Hepatocyte (in vitro differentiated cells): Measurements from ENCODE around the gene TXN. TPM values are rescaled to one million over a fixed set of nuclear protein-coding genes. Genes with fewer than 3 reads are reported as not detected.
"Not testable (repeated sequence)": the region's sequence is repeated elsewhere in the genome, so short reads cannot be mapped to it uniquely, and the experiment has no call there.

ENCODE experiments used
- DNase-seq: peaks from one replicate; pipeline ENCODE4 v3.0.0-alpha.2; 2016; ENCODE audit warnings: low spot score
- H2AFZ ChIP-seq: fragments of 200-600 bp; sonication (generic); 2 replicates; pipeline ENCODE4 v1.6.0; 2016; ENCODE audit warnings: antibody characterized with exemption, mild to moderate bottlenecking
- H3K27ac ChIP-seq: fragments of 200-600 bp; sonication (generic); 2 replicates; pipeline ENCODE4 v1.5.1; 2016; ENCODE audit warnings: mild to moderate bottlenecking
- H3K27me3 ChIP-seq: fragments of 200-600 bp; sonication (generic); 2 replicates; pipeline ENCODE4 v1.6.1; 2016
- H3K36me3 ChIP-seq: fragments of 200-600 bp; sonication (generic); replicated peaks from 2 replicates; pipeline ENCODE4 v1.5.1; 2016; ENCODE audit warnings: low read depth; ENCODE audit not compliant: insufficient read depth
- H3K4me1 ChIP-seq: fragments of 200-600 bp; sonication (generic); 2 replicates; pipeline ENCODE4 v1.5.1; 2016; ENCODE audit warnings: mild to moderate bottlenecking, moderate library complexity; ENCODE audit not compliant: insufficient read depth
- H3K4me2 ChIP-seq: fragments of 200-600 bp; sonication (generic); 2 replicates; pipeline ENCODE4 v1.6.0; 2016
- H3K4me3 ChIP-seq: fragments of 200-600 bp; sonication (generic); 2 replicates; pipeline ENCODE4 v1.5.1; 2016; ENCODE audit warnings: mild to moderate bottlenecking
- H3K79me2 ChIP-seq: fragments of 200-600 bp; sonication (generic); 2 replicates; pipeline ENCODE4 v1.6.0; 2017; ENCODE audit warnings: mild to moderate bottlenecking
- H3K9me2 ChIP-seq: fragments of 200-600 bp; sonication (generic); replicated peaks from 2 replicates; pipeline ENCODE4 v1.6.0; 2017; ENCODE audit warnings: mild to moderate bottlenecking; ENCODE audit not compliant: insufficient read depth
- H3K9me3 ChIP-seq: fragments of 200-600 bp; sonication (generic); 2 replicates; pipeline ENCODE4 v1.5.1; 2016; ENCODE audit warnings: low read depth, mild to moderate bottlenecking
- H4K20me1 ChIP-seq: fragments of 200-600 bp; sonication (generic); 2 replicates; pipeline ENCODE4 v1.6.0; 2016; ENCODE audit warnings: mild to moderate bottlenecking; ENCODE audit not compliant: insufficient read depth, poor library complexity, severe bottlenecking
- EZH2 ChIP-seq: fragments of 200-600 bp; sonication (generic); IDR thresholded peaks from 2 replicates; pipeline ENCODE4 v1.6.1; 2016; ENCODE audit warnings: antibody characterized with exemption, mild to moderate bottlenecking, borderline replicate concordance
- EZH2phosphoT487 ChIP-seq: fragments of 200-600 bp; sonication (generic); IDR thresholded peaks from one replicate; pipeline ENCODE4 v1.6.1; 2018; ENCODE audit warnings: antibody characterized with exemption, mild to moderate bottlenecking, low read depth, moderate library complexity; ENCODE audit not compliant: unreplicated experiment, severe bottlenecking
- WGBS: methylation state at CpG from one replicate; pipeline ENCODE4 v1.1.6; 2016; ENCODE audit warnings: low lambda C conversion rate; ENCODE audit errors: missing lambda C conversion rate; 5-methylcytosine and 5-hydroxymethylcytosine counted together
- polyA plus RNA-seq: library from polyadenylated mRNA; unstranded; fragments of >200 nt; fragmentation: Nextera tagmentation; extraction: Ambion mirVana; gene quantifications from 2 replicates; pipeline ENCODE4 v1.2.1, GENCODE V29; 2016
- total RNA-seq: library from RNA; depleted of rRNA; stranded (reverse); fragments of >200 nt; gene quantifications from 2 replicates; pipeline ENCODE4 v1.2.3, GENCODE V29; 2014
- TF ChIP-seq, protein P1 (sequence below): fragments of 200-600 bp; sonication (generic); IDR thresholded peaks from 2 replicates; pipeline ENCODE4 v1.5.1; 2016; ENCODE audit warnings: antibody characterized with exemption, mild to moderate bottlenecking; ENCODE audit not compliant: poor library complexity

The TXN gene
- total and polyA plus RNA-seq, 2 experiments from 2014 or later: 195 to 416 TPM

DNA sequence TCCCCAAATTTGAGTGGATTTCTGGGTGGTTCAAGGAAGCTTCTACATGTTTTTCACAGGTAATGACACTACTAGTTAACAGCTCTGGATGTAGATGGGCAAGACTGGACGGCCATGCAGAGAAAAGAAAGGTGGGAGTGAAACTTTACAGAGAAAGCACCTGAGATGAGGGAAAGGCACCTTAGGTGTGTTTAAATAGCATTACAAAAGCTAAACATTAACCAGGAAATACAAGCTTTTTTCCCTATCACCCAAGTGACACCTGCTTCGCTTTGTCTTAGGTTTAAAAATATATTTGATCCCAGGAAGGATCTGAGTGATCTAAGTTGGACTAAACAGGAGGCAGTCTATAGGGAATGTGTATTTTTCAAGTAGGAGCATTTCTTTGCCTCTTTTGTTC is 56.7 kb downstream of the TXN start:
- peak overlapping the region; percentile 50 for H3K27ac ChIP-seq
- no peak for TF ChIP-seq EZH2
- TF ChIP-seq, protein P1, sequence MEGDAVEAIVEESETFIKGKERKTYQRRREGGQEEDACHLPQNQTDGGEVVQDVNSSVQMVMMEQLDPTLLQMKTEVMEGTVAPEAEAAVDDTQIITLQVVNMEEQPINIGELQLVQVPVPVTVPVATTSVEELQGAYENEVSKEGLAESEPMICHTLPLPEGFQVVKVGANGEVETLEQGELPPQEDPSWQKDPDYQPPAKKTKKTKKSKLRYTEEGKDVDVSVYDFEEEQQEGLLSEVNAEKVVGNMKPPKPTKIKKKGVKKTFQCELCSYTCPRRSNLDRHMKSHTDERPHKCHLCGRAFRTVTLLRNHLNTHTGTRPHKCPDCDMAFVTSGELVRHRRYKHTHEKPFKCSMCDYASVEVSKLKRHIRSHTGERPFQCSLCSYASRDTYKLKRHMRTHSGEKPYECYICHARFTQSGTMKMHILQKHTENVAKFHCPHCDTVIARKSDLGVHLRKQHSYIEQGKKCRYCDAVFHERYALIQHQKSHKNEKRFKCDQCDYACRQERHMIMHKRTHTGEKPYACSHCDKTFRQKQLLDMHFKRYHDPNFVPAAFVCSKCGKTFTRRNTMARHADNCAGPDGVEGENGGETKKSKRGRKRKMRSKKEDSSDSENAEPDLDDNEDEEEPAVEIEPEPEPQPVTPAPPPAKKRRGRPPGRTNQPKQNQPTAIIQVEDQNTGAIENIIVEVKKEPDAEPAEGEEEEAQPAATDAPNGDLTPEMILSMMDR: no peak
- no peak for TF ChIP-seq EZH2phosphoT487
- no peaks in the 10 kb centered on the region for H4K20me1 ChIP-seq
- no peaks in the 10 kb centered on the region for H3K27me3 ChIP-seq
- H3K9me3 ChIP-seq: no peaks in the 10 kb centered on the region
- DNase-seq: peak; percentile 30
- H3K36me3 ChIP-seq: no peaks in the 10 kb centered on the region
- H3K4me2 ChIP-seq: peak overlapping the region; percentile 48
- no peaks in the 10 kb centered on the region for H3K9me2 ChIP-seq
- no peak overlapping the region for H2AFZ ChIP-seq
- H3K79me2 ChIP-seq: no peaks in the 10 kb centered on the region
- WGBS: 58% methylated on average over 2 of the region's 2 CpGs
- H3K4me3 ChIP-seq: peak overlapping the region; percentile 3
- H3K4me1 ChIP-seq: peaks cover 8% of the 10 kb centered on the region

DNA sequence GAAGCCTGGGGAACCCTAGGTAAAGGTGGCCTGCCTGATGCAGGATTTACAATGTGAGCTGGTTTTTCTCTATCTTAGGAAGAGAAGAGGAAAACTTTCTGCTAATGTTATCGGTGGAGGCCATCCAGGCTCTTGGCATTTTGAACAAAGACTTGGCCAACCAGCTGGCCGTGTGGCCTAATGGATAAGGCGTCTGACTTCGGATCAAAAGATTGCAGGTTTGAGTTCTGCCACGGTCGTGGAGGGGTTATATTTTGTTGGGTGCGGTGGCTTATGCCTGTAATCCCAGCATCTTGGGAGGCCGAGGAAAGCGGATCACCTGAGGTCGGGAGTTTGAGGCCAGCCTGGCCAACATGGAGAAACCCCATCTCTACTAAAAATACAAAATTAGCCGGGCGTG is 58.0 kb downstream of the TXN start:
- no peaks in the 10 kb centered on the region for H3K79me2 ChIP-seq
- 89% methylated on average over 11 of the region's 12 CpGs for WGBS
- TF ChIP-seq, protein P1: no peak
- TF ChIP-seq EZH2phosphoT487 (no peak), EZH2 (no peak)
- no peak overlapping the region for H3K27ac ChIP-seq
- H3K4me1 ChIP-seq: peaks cover 18% of the 10 kb centered on the region
- H3K36me3 ChIP-seq: no peaks in the 10 kb centered on the region
- H3K9me2 ChIP-seq: no peaks in the 10 kb centered on the region
- H3K4me2 ChIP-seq: no peak overlapping the region
- DNase-seq: no peak
- H3K27me3 ChIP-seq: no peaks in the 10 kb centered on the region
- no peaks in the 10 kb centered on the region for H3K9me3 ChIP-seq
- H3K4me3 ChIP-seq: no peak overlapping the region
- no peaks in the 10 kb centered on the region for H4K20me1 ChIP-seq
- no peak overlapping the region for H2AFZ ChIP-seq

DNA sequence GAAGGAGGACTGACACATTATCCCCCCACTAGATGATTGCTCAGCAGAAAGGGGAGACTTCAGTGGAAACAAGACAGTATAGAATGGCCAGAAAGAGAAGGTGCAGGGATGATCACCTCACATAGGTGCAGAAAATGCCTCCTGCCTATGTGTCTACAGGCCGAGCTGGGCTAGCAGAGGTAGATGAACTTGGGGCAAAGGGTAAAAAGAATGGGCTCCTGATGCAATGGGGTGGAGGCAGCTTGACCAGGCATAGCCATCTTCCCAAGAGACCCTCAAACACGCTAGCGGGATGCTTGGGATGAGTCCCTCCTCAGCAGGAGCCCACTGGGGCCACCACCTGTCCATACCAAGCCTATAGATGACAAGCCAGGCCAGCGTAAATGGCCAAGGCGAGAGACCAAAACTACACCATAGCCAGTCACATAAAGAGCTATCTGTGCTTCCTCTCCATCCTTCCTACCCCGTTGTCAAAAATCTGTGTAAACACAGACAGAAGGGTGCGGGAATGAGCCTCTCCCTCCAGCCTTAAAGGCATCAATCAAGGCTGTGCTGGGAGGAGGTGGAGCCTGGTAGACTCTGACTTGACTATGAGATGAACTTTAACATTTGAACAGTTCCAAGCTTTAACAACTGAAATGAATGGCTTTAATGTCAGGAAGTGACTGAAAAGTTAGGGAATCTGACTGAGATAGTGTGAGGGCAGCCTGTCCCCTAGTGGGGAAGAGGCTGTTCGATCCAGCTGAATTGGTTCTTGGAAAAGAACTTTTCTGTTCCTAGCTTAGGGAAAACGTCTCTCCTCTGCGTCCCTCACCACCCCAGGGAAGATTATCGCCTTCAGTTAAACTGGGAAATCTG is 58.7 kb downstream of the TXN start:
- Histone ChIP-seq H3K79me2 (no peaks in the 10 kb centered on the region), H3K4me3 (no peak overlapping the region), H3K27ac (no peak overlapping the region), H2AFZ (no peak overlapping the region), H3K4me2 (no peak overlapping the region), H3K36me3 (no peaks in the 10 kb centered on the region), H3K9me3 (no peaks in the 10 kb centered on the region), H3K27me3 (no peaks in the 10 kb centered on the region), H4K20me1 (no peaks in the 10 kb centered on the region), H3K9me2 (no peaks in the 10 kb centered on the region), H3K4me1 (peaks cover 18% of the 10 kb centered on the region)
- TF ChIP-seq EZH2phosphoT487: no peak
- no peak for TF ChIP-seq EZH2
- TF ChIP-seq, protein P1: no peak
- WGBS: 80% methylated on average over 11 of the region's 11 CpGs
- DNase-seq: no peak

DNA sequence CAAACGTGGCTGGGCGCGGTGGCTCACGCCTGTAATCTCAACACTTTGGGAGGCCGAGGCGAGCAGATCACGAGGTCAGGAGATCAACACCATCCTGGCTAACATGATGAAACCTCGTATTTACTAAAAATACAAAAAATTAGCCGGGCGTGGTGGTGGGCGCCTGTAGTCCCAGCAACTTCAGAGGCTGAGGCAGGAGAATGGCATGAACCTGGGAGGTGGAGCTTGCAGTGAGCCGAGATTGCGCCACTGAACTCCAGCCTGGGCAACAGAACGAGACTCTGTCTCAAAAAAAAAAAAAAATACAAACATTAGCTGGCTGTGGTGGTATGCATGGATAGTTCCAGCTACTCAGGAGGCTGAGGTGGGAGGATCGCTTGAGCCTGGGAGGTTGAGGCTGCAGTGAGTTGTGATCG is 60.2 kb downstream of the TXN start:
- not testable (repeated sequence) for H3K27ac ChIP-seq, H3K9me2 ChIP-seq, H2AFZ ChIP-seq, H3K9me3 ChIP-seq, H3K36me3 ChIP-seq, DNase-seq, H3K4me3 ChIP-seq, H3K79me2 ChIP-seq, H3K27me3 ChIP-seq, H3K4me2 ChIP-seq, H4K20me1 ChIP-seq
- 93% methylated on average over 16 of the region's 16 CpGs for WGBS
- peaks cover 18% of the 10 kb centered on the region for H3K4me1 ChIP-seq
